Naive B cell (primary cell): ENCODE data around the gene MPPED1. TPM values are rescaled to one million over a fixed set of nuclear protein-coding genes. Genes with fewer than 3 reads are reported as not detected.
A peak's percentile ranks its signal among the peaks of the same experiment; 100 is the strongest.

Experiments
- ATAC-seq, 2 donors: fragments of 150-1000 bp; cut with Tn5 transposase; 2 replicates each; pipeline ENCODE4 v1.10.0; 2021; ENCODE audit warnings: low read depth in 2 of 2, mild to moderate bottlenecking in 2 of 2, moderate library complexity in 2 of 2
- DNase-seq: peaks from one replicate; pipeline ENCODE4 v3.0.0; 2022
- H3K27ac Mint-ChIP-seq, 6 donors: one replicate each; pipeline ENCODE4 v1.8.0; 2020 to 2022; ENCODE audit warnings: mild to moderate bottlenecking in 6 of 6, mixed read lengths in 6 of 6, moderate library complexity in 5 of 6, inconsistent platforms in 2 of 6
- H3K27me3 Mint-ChIP-seq, 3 donors: one replicate each; pipeline ENCODE4 v1.8.0; 2021 to 2022; ENCODE audit warnings: mixed read lengths in 3 of 3, mild to moderate bottlenecking in 1 of 3
- H3K36me3 Mint-ChIP-seq, 2 donors: one replicate each; pipeline ENCODE4 v1.8.0; 2020 to 2022; ENCODE audit warnings: mixed read lengths in 2 of 2, inconsistent platforms in 1 of 2, mild to moderate bottlenecking in 1 of 2
- H3K4me1 Mint-ChIP-seq, 3 donors: one replicate each; pipeline ENCODE4 v1.8.0; 2020 to 2022; ENCODE audit warnings: mixed read lengths in 3 of 3, inconsistent platforms in 1 of 3, mild to moderate bottlenecking in 1 of 3, moderate library complexity in 1 of 3
- H3K4me3 Mint-ChIP-seq, 8 donors: one replicate each; pipeline ENCODE4 v1.8.0; 2020 to 2022; ENCODE audit warnings: mild to moderate bottlenecking in 8 of 8, mixed read lengths in 8 of 8, moderate library complexity in 8 of 8, inconsistent platforms in 2 of 8
- H3K9me3 Mint-ChIP-seq, 7 donors: one replicate each; pipeline ENCODE4 v1.8.0; 2020 to 2022; ENCODE audit warnings: mixed read lengths in 7 of 7, mild to moderate bottlenecking in 5 of 7, inconsistent platforms in 2 of 7, moderate library complexity in 1 of 7
- polyA plus RNA-seq, 6 donors: library from polyadenylated mRNA; unstranded; fragments of 300-500 nt; fragmentation: Illumina TruSeq; gene quantifications; one replicate each; pipeline ENCODE4 v1.2.3, GENCODE V29; 2021; ENCODE audit warnings: low read depth in 6 of 6

The MPPED1 gene
- polyA plus RNA-seq, 6 donors from 2014 or later: not detected

DNA sequence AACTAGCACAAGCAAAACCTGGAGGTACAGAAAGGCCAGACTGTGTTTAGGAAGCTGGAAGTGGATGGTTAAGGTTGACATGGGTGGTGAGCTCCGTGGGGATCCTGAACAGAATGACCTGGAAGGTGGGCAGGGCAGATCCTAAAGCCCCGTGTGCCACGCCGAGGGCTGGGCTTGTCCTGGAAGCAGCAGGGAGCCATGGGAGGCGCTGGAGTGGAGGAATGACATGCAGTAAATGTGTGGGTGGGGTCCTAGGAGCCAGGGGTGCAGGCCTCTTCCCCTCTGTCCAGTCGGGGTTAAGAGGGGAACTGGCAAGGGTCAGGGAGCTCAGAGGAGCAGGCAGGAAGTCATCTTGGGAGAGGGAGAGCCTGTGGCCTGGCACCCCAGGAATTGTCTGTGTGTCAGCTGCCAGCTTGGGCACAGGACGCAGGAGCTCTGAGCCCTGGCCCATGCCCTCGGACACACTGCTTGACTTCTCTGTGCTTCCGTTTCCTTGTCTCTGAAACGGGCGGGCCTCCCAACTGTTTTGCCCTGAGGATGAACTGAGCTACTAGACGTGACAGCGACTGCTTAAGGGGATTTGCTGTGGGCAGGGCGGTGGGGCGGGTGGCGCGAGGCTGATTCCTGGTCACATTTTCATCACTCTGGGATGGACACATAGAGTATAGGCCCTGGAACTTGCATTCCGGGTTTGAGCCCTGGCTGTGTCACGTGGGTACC, 75.7 kb downstream of the MPPED1 start:
- Mint-ChIP-seq H3K36me3 (no peaks in the 10 kb centered on the region), H3K9me3 (peaks cover 0 to 10% (median 4%) of the 10 kb centered on the region in 7 donors), H3K27ac (peak overlapping the region in 1 of 6 donors; percentile 55), H3K4me1 (peaks cover 0 to under 1% (median 0%) of the 10 kb centered on the region in 3 donors), H3K27me3 (peaks cover 0 to 9% (median 9%) of the 10 kb centered on the region in 3 donors), H3K4me3 (no peak overlapping the region)
- no peak for ATAC-seq
- DNase-seq: no peak

DNA sequence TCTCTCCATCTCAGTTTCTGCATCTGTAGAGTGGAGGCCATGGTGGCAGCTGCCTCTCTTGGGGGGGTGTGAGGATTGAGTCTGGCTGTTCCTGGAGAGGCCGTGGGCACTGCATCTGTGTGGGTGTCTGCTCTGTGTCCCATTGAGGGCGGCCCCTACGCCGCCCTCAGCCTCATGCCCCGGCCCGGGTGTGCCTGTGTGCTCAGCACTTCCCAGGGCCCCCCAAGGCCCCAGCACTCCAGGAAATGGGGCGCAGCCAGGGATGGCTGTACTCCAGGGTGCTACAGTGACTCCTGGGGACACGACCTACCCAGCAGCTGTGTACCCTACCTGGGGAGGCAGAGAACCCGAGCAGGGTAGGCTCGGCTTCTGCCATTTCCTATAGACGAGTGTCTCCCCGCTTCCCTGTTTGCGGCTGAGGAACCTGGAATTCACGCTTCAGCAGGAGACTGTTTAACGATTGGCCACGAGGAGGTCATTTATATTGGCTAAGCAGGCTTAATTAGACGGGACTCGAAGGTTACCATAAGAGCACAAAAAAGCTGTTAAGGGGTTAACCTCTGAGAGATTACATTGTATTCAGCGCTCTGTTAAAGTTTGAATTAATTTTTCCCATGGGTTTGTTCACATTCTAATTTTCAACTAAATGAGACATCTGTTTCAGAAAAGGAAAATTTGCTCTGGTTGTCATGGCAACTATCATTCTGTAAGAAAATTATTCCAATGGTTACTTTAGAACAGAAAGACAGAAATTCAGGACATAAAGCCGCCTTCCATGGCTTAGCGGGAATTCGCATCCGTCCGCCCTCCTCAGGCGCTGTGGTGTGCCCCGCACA, 76.4 kb downstream of the MPPED1 start:
- H3K36me3 Mint-ChIP-seq: no peaks in the 10 kb centered on the region
- H3K27ac Mint-ChIP-seq: no peak overlapping the region
- DNase-seq (no peak), ATAC-seq (no peak)
- H3K4me1 Mint-ChIP-seq: no peaks in the 10 kb centered on the region
- no peak overlapping the region for H3K4me3 Mint-ChIP-seq
- H3K27me3 Mint-ChIP-seq: peaks cover 0 to 13% (median 9%) of the 10 kb centered on the region in 3 donors
- H3K9me3 Mint-ChIP-seq: peaks cover 0 to 10% (median 4%) of the 10 kb centered on the region in 7 donors

DNA sequence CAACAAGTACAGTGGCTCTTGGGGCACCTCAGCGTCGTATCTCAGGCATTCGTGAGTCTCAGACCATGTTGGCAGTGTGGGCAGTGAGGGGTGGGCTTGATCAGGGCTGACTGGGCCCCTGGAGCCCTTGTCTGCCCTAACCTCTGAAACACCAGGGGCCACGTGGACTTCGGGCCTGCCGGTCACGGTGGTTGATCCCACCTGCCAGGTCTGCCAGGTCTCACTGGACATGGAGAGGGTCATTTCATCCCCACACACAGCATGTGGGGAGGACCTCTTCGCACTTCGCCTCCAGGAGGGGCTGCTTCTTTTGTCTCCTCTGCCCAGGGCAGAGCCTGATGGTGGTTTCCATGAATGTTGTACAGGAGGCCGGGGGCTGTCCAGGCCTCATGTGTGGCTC, 77.1 kb downstream of the MPPED1 start:
- no peaks in the 10 kb centered on the region for H3K36me3 Mint-ChIP-seq
- DNase-seq (no peak), ATAC-seq (no peak)
- no peaks in the 10 kb centered on the region for H3K4me1 Mint-ChIP-seq
- no peak overlapping the region for H3K27ac Mint-ChIP-seq
- H3K27me3 Mint-ChIP-seq: peaks cover 0 to 15% (median 9%) of the 10 kb centered on the region in 3 donors
- H3K9me3 Mint-ChIP-seq: peaks cover 0 to 10% (median 4%) of the 10 kb centered on the region in 7 donors
- H3K4me3 Mint-ChIP-seq: no peak overlapping the region

DNA sequence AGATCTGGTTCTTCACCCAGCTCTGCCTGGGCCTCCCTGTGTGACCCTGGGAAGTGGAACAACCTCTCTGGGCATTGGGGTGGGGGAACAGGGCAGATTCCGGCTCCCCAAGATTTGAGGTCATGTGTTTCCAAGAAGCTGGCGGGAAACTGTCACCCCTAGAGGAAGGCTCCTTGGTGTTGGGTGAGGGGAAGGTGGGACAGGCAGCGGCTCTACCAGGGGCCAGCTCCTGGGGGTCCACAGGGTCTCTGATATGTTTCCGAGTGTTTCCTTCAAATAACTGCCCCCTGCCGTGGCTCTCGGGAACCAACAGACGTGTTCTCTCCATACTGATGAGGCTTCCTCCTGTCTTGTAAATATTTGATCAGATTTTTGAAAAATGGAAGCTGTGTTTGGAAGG, 78.5 kb downstream of the MPPED1 start:
- H3K27me3 Mint-ChIP-seq: peaks cover 0 to 15% (median 9%) of the 10 kb centered on the region in 3 donors
- H3K9me3 Mint-ChIP-seq: peaks cover 0 to 10% (median 4%) of the 10 kb centered on the region in 7 donors
- no peaks in the 10 kb centered on the region for H3K36me3 Mint-ChIP-seq
- ATAC-seq (no peak), DNase-seq (no peak)
- H3K27ac Mint-ChIP-seq: no peak overlapping the region
- no peak overlapping the region for H3K4me3 Mint-ChIP-seq
- H3K4me1 Mint-ChIP-seq: no peaks in the 10 kb centered on the region

DNA sequence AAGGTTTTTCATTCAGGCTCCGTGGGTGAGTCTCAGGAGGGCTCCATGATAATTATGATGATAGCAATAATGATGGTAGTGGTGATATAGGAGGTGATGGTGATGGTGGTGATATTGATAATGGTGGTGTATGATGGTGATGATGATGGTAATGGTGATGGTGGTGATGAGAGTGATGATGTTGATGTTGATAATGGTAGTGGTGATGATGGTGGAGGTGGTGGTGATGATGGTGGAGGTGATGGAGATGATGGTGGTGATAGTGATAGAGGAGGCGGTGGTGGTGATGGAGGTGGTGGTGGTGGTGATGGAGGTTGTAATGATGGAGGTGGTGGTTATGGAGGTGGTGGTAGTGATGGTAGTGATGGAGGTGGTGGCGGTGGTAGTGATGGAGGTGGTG, 79.4 kb downstream of the MPPED1 start:
- no peak for ATAC-seq
- DNase-seq: no peak
- peaks cover 0 to 10% (median 4%) of the 10 kb centered on the region in 7 donors for H3K9me3 Mint-ChIP-seq
- peaks cover 0 to 15% (median 9%) of the 10 kb centered on the region in 3 donors for H3K27me3 Mint-ChIP-seq
- H3K4me1 Mint-ChIP-seq: no peaks in the 10 kb centered on the region
- H3K4me3 Mint-ChIP-seq: no peak overlapping the region
- H3K27ac Mint-ChIP-seq: no peak overlapping the region
- no peaks in the 10 kb centered on the region for H3K36me3 Mint-ChIP-seq

DNA sequence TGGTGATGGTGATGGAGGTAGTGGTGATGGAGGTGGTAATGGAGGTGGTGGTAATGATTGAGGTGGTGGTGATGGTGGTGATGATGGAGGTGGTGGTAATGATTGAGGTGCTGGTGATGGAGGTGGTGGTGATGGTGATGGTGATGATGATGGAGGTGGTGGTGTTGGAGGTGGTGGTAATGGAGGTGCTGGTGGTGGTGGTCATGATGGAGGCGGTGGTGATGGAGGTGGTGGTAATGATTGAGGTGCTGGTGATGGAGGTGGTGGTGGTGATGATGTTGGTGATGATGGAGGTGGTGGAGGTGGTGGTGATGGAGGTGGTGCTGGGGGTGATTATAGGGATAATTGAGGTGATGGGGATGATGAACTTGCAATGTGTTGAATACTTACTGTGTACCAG, 79.9 kb downstream of the MPPED1 start:
- ATAC-seq: no peak
- no peak for DNase-seq
- Mint-ChIP-seq H3K27me3 (peaks cover 0 to 14% (median 7%) of the 10 kb centered on the region in 3 donors), H3K27ac (no peak overlapping the region), H3K4me1 (no peaks in the 10 kb centered on the region), H3K4me3 (peak overlapping the region in 1 of 8 donors; percentile 75), H3K9me3 (peaks cover 0 to 10% (median 4%) of the 10 kb centered on the region in 7 donors), H3K36me3 (no peaks in the 10 kb centered on the region)

DNA sequence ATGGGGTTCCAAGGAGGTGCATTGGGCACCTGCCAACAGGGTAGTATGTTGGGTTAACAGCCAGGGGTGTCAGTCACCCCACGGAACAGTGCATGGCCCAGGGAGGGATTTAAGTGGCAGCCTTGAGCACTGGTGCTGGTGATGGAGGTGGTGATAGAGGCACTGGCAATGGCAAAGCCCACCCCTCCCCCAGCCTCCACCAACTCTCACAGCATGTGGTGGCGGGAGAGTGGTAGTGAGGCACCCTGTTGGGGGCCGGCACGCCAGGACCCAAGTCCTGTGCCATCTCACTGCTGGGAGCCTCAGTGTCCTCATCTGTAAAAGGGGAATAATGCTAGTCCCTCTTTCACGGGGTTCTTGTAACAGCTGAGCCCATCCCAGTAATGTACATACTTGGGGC, 81.5 kb downstream of the MPPED1 start:
- Mint-ChIP-seq H3K4me1 (no peaks in the 10 kb centered on the region), H3K9me3 (peaks cover 0 to 10% (median 4%) of the 10 kb centered on the region in 7 donors), H3K27me3 (peaks cover 0 to 6% (median 0%) of the 10 kb centered on the region in 3 donors), H3K27ac (no peak overlapping the region), H3K4me3 (no peak overlapping the region), H3K36me3 (no peaks in the 10 kb centered on the region)
- ATAC-seq (no peak), DNase-seq (no peak)

DNA sequence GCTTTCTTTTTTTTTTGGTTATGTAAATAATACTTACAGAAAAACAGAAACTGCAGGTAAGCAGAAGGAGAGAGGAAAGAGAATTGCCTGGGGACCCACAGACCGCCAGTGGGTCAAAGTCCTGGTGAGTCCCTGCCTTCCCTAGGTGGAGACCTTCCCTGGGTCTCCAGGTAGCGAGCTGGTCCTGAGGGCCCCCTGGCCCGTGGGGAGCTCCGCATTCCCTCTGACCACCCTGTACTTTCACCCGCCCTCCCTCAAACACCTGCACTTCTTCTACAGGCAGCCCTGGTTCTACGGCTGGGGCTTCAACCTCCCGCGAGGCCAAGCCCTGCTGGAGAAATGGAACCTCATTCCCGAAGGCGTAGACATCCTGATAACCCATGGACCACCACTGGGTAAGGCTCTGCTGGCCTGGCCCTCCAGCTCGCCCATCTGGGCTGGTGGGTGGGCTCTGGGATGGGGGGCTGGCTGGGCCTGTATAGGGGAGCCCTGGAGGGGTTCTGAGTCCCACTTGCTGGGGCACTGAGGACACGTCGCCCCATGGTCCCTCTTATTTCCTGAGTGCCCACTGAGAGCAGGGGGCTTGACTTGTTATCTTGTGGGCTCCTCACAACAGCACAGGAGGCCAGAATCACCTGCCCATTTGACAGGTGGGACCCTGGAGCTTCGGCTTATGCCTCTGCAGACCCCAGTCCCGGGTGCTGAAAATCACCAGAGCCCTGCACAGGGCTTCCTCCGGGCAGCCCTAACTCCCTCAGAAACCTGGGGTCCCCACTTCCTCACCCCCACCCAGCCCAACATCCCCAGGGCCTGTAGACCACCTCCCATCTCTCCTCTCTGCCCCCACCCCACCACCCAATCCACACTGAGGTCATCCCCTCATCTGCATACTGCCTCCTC, 86.4 kb downstream of the MPPED1 start:
- no peak overlapping the region for H3K4me3 Mint-ChIP-seq
- H3K4me1 Mint-ChIP-seq: no peaks in the 10 kb centered on the region
- no peaks in the 10 kb centered on the region for H3K9me3 Mint-ChIP-seq

DNA sequence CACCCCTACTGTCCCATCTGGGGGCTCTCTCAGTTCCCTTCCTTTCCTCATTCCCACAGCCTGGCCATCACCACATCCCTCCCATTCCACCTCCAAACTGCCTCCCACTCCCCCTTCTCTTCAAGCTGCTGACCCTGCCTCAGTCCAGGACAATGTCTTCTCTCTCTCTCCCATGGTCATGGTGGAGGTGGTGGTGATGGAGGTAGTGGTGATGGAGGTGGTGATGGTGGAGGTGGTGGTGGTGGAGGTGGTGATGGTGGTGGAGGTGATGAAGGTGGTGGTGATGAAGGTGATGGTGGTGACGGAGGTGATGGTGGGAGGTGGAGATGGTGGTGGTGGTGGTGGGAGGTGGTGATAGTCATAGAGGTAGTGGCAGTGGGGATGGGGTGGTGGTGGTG, 87.0 kb downstream of the MPPED1 start:
- Mint-ChIP-seq H3K4me3 (no peak overlapping the region), H3K27me3 (no peaks in the 10 kb centered on the region), H3K27ac (no peak overlapping the region), H3K9me3 (no peaks in the 10 kb centered on the region), H3K36me3 (no peaks in the 10 kb centered on the region), H3K4me1 (no peaks in the 10 kb centered on the region)
- no peak for DNase-seq
- ATAC-seq: no peak

More for the DNA sequence above, 86.4 kb downstream of the MPPED1 start:
- DNase-seq (no peak), ATAC-seq (no peak)
- Mint-ChIP-seq H3K27ac (no peak overlapping the region), H3K36me3 (no peaks in the 10 kb centered on the region), H3K27me3 (peaks cover 0 to 2% (median 0%) of the 10 kb centered on the region in 3 donors)

DNA sequence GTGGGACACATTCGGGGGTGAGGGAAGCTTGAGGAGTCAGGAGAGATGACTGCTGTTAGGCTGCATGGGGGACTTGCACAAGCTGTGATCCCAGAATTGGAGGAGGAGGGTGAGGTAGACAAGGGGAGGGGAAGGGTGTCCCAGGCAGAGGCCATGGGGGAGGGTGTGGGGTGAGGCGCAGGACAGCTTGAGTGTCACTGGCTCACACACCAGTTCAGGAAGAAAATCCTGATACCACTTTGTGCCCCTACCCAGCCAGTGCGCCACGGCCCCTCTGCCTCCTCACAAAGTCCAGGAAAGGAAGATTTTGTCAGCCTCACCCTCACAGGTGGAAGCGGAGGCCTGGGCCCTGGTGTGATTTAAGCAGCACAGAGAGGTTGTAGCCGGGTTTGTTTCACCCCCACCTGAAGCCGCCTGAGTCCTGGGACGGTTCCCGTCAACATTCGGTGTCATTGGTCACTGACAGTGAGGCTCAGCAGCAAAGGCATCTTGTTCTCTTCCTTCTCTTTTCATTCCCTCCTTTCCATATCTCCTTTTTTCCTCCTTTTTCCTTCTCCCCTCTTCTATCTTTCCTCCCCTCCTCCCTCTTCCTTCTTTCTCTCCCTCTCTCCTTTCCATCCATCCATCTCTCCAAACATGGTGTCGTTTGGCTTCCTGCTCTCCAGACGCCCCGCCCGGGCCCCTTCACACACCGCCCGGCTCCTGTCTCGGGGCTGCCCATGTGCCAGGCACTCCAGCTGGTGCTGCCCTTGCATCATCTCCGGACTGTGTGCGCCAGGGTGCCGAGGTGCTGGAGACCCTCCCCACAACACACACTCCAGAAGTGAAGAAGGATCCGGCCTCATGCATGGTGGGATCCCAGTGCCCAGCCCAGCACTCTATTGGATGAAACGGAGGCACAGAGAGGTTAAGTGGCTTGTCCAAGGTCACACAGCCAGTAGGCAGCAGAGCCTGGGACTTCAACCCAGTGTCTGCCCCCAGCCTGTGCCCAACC, 89.3 kb downstream of the MPPED1 start:
- no peak overlapping the region for H3K4me3 Mint-ChIP-seq
- no peak overlapping the region for H3K27ac Mint-ChIP-seq
- ATAC-seq (no peak), DNase-seq (no peak)
- H3K36me3 Mint-ChIP-seq: no peaks in the 10 kb centered on the region
- H3K27me3 Mint-ChIP-seq: no peaks in the 10 kb centered on the region
- no peaks in the 10 kb centered on the region for H3K9me3 Mint-ChIP-seq
- H3K4me1 Mint-ChIP-seq: no peaks in the 10 kb centered on the region

DNA sequence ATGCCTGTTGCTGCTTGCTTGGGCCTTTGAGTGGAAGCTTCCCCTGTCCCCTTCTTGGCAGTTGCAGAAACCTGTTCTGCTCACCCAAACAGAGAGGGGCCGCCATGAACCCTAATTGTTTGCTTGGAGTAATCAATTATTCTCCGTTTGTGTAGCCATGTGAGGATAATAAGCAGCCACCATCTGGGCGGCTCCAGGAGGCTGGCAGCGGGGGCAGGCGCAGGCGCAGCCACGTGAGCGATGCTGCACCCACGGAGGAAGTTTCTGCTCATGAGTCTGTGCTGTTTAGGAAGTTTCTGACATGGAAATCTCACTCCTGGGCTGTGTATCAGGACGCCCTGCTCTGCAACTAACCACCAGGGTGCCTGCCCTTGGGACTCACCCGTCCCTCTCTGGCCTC, 90.1 kb downstream of the MPPED1 start:
- Mint-ChIP-seq H3K9me3 (no peaks in the 10 kb centered on the region), H3K4me1 (no peaks in the 10 kb centered on the region), H3K27me3 (no peaks in the 10 kb centered on the region), H3K4me3 (no peak overlapping the region), H3K36me3 (no peaks in the 10 kb centered on the region), H3K27ac (no peak overlapping the region)
- ATAC-seq (no peak), DNase-seq (no peak)

DNA sequence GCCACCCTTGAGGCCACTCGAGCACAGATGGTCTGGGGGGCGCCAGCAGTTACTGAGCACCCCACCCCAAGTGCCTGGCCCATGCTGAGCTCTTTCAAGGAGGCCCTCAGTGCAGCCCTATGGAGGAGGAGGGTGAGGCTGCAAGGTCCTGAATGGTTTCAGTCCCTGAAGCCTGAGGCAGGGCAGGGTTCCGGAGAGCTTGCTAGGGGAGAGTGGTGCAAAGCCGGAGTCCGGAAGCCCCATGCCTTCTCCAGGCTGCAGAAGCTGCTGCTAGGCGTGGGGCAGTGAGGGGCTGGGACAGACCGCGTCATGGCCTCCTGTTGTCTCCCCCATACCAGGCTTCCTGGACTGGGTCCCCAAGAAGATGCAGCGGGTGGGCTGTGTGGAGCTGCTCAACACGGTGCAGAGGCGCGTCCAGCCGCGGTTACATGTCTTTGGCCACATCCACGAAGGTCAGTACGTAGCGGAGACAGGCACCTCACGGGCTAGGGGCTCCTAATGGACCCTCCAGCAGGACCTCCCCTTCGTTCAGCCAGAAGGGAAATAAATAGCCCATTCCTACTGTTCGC, 90.6 kb downstream of the MPPED1 start:
- no peak for DNase-seq
- H3K9me3 Mint-ChIP-seq: no peaks in the 10 kb centered on the region
- no peaks in the 10 kb centered on the region for H3K4me1 Mint-ChIP-seq
- H3K27ac Mint-ChIP-seq: no peak overlapping the region
- H3K36me3 Mint-ChIP-seq: no peaks in the 10 kb centered on the region
- no peaks in the 10 kb centered on the region for H3K27me3 Mint-ChIP-seq
- no peak for ATAC-seq
- H3K4me3 Mint-ChIP-seq: no peak overlapping the region
